CD4-positive, alpha-beta T cell treated with Interferon alpha-2 for 1 hour (primary cell): ENCODE data around the gene ALG1.
A peak's percentile ranks its signal among the peaks of the same experiment; 100 is the strongest.
"Not testable (repeated sequence)": the region's sequence is repeated elsewhere in the genome, so short reads cannot be mapped to it uniquely, and the experiment has no call there.

Experiments used
- DNase-seq, 2 donors: peaks; one replicate each; pipeline ENCODE4 v3.0.0-alpha.2; 2020 to 2022

ALG1 gene

DNA sequence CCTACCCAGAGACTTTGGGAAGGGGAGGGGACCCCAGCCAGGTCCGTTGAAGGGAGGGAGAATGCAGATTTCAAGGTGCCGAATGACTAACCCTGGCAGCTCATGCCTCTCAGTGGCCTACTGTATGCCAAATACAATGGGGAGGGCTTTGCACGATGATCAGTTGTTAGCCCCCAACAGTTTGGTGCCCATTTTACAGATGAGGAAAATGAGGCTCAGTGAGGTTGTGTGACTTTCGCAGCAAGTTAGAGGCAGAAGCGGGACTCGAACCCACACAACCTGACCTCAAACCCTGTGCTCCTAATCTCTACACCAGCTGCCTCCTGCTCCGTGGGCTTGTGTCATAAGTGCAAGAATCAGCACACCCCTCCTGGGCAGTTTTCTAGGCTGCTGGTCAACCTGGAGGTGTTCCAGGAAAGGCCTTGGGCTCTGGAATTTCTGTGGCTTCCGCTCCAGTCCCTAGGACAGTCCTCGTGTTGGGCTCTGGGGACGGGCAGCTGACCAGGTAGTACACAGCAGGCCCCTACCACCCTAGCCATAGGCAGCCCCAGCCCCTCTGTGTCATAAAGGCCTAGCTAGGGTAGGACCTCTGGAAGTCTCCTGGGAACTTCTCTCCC is 26.0 kb upstream of the ALG1 start:
- DNase-seq = no peak

DNA sequence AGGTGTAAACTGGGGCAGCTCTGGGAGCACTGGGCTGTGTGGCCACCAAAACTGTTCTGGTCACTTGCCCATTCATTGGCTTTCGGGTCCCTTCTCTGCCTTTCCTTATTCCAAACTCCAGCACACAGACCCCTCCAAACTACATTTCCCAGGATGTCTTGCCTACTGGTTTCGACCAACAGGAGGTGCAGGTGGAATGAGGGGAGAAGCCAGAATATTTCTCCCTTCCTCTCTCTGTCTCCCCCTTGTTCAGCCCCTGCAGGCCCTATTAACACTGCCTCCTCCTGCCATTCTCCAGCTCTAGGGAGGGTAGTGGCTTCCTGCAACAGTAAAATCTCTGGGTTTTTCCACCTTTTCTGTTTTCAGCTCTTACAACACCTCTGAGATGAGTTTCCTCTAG is 24.7 kb upstream of the ALG1 start:
- DNase-seq = no peak

DNA sequence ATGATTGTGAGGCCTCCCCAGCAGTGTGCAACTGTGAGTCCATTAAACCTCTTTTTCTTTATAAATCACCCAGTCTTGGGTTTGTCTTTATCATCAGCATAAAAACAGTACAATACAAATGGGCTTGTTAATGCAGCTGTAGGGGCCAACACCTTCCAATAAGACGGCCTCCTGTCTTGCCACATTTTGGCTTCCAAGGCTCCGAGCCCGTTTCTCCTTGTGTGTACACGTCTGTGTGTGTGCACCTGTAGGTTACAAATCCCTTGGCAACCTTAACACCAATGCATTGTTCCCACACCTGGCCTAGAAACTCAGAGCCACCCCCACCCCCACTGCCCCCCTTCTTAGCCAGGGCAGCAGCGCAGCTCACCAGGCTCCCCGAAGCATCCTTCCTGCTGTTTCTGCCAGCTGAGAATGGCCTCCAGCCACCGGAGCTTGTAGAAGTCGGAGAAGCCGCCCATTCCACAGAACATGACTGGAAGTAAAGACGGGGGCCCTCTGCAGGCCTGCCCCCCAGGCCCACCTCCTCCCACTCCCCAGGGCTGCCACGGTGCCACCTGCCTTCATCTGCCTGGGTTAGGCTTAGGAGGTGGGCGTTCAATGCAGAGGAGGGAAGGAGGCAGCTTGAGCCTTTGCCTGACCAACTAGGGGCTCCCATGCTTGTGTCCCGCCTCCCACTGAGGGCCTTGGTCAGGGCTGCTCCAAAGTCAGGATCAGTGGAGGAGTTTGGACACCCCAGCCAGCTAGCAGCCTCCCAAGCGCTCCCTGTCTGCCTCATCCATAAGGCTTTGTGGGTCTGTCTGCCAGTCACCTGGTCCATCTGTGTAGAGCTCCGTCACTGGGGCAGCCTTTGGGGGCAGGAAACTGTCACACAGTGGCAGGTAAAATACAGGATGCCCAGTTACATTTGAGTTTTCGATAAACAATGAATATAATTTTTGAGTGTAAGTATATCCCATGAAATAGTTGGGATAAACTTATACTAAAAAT is 16.5 kb upstream of the ALG1 start:
- DNase-seq = no peak

DNA sequence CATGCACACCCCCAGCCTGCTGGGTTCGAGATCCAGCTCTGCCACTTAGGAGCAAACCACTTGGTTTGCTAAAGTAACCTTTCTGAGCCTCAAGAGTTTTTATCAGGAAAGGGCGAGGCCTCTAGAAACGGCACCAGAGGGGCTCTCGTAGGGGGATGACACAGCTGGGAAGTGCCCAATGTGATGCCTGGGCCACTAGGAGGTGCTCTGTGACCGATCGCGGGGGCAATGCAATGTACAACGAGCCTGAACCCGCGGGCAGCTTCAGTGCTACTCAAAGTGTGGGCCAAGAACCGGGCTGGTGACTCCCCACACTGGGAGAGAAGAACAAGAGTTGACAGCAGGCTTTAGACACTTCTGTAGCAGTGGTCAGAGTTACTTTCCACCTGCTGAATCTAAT is 15.3 kb upstream of the ALG1 start:
- peak; percentile 33 to 41 for DNase-seq

DNA sequence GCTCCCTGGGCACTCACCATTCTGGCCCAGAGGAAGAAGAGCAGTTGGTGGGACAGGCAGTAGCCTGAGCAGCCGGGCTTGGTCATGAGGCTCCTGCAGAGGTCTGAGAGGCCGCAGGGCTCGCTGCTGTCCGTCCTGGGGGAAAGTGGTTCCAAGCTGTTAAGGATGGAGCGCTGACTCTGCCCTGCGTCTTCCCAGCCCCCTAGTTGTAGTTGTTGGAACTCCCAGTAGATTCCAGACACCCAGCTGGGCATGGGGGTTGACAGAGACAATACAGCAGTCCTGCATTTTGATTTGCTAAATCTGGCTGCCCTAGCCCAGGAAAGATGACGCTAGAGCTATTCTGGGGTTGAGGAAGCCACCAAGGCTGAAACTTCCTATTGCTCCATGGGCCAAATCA is 13.2 kb upstream of the ALG1 start:
- DNase-seq = no peak

DNA sequence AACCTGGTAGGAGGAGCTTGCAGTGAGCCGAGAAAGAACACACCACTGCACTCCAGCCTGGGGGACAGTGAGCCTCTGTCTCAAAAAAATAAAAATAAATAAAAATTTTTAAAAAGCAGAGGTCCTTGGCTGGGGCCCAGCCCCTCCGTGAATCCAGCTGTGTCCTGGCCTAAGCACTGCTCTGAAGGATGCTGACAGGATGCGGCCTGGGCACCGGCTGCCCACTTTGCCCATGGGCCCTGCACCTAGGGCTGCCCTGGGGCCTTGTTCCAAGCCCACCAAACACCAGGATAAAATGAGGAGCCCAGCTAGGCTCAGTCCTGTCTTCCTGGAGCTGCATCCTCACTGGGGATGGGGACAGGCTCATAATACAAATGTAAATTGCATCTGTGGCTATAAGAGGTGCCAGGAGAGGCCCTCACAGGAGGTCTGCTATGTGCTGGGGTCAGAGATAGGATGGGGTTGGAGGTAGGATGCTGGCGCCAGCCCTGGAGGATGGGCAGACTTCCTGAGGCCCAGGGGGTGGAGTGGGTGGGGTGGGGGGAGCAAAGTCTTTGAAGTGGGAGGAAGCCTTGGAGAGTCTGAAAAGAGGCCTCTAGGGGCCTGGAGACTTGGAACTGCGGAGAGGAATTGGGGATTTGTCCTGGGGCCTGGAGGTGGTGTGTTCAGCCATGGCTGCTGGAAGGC is 12.1 kb upstream of the ALG1 start:
- no peak for DNase-seq

DNA sequence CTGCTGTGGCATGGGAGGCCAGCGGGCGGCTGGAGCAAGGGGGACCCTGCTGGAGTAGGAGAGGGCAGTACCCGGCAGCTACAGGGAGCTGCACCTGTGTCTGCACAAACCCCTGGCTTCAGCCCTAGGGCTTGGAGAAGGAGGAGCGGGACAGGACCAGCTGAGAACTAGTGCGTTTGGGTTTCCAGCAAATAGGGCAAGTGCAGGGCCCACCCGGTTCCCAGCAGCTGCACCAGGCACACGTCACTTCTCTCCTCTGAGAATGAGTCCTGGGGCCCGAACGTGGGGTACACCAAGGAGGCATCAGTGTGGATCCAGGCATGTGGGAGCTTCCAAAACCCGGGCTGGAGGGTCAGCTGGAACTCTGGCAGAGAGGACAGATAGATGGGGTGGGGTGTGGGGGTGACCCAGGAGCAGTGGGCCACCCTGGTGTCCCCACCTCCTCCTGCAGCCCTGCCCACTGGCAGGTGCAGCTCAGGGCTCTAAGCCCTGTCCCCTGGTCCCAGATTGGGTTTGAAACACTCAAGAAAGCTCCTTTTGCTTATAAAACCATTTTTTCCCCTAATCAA is 11.5 kb upstream of the ALG1 start:
- no peak for DNase-seq

DNA sequence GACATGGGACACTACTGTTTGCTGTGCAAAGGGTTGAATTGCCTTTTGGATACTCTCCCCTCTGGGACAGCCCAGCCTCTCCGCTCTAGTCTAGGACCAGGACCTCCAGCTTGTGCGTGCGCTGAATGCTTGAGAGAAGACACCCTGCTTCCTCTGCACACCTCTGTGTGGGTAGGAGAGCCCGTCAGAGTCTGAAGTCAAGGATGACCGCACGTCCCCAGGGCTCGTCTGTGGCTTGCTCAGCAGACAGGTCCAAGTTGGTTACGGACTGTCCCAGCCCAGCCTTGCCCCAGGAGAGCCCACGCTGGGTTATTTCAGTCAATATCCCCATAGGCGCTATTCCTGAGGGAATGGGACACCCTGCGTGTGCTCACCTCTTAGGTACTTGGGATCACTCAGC is 9.6 kb upstream of the ALG1 start:
- no peak for DNase-seq

DNA sequence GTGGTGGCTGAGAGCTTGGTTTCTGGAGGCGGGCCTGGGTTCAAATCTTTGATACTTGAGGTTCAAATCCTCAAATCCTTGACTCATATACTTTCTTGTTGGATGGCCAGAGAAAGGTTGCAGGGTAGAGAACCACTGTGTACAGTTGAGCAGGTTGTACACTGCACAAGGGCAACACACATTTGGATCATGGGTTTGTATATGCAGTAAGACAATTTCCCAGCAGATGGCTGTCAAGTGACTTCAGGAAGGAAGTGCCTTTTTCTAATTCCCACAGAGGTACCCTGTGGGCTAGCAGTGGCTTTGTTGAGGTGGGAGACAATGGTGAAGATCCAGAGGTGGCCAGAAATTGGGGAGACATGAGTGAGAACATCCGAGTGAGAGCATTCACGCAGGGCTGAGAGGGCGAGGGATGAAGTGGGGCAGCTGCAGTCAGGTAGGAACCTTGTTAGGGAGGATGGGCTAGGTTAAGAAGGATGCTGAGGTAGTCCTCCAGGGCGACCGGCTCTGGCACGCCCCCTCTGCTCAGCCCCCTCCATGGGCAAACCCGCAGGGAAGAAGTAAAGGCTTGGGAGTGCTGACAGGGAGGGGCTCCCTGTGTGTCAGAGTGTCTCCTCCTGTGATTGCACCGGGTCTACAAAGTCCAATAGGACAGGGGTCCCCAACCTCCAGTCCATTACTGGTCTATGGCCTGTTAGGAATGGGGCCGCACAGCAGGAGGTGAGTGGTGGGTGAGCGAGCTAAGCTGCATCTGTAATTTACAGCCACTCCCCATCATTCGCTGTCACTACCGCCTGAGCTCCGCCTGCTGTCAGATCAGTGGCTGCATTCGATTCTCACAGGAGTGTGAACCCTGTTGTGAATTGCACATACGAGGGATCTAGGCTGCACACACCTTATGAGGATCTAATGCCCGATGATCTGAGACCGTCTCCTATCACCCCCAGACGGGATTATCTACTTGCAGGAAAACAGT is 8.6 kb upstream of the ALG1 start:
- DNase-seq = no peak

DNA sequence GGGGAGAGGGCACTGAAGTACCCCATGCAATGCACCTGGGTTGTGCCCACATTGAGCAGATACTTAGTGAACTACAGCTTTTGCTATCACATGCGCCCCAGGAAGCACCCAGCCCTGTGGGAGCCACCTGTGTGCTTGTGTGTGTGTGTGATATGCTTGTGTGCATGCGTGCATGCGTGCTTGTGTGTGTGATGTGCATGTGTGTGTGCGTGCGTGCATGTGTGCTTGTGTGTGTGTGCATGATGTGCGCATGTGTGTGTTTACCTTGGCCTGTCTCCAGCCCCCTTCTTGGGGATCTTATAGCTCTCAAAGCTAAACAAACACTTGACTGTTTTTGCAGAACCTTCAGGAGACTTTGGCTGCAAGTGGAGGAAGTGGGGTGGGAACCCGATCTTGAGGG is 6.7 kb upstream of the ALG1 start:
- no peak for DNase-seq

DNA sequence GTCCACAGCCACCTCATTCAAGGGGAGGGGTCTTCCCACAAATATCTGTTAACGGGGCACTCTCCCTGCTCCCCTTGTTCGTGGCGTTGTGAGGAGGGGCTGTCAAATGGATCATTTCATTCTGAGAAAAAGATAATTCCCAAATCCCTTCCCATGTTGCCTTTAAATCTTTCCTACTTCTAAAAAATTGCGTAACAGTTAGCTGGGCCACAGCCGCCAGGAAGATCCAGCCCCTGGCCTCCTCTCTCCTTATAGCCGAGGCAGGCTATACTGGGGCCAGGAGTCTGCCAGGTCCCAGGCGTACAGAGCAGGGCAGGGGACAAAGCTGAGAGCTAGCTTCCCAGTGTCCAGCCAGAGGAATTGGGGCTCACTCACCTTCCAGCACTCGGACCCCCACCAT is 6.3 kb upstream of the ALG1 start:
- no peak for DNase-seq

DNA sequence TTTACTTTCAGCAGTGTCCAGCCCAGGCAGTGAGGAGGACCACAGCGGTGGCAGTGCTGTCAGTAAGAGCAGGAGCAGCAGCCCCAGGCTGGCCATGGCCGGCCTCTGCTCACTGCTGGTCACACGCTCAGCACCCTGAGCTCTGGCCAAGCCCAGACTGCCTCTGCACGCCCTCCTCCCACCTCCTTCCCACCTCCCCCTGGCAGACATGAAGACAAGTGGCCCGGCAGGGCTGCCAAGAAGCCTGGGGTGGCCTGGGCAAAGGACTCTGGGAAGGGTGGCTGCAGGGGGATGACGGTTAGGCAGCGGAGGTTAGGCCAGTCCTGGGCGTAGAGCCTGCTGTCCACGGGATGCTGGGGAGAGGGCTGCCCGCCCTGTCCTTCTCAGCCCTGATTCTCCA is 5.8 kb upstream of the ALG1 start, which contains the start of gene C16orf89:
C16orf89 (minus strand) TSS at position 144 of the 400 bp plus-strand sequence; CDS start at position 96, 48 bp downstream.
- DNase-seq = no peak

DNA sequence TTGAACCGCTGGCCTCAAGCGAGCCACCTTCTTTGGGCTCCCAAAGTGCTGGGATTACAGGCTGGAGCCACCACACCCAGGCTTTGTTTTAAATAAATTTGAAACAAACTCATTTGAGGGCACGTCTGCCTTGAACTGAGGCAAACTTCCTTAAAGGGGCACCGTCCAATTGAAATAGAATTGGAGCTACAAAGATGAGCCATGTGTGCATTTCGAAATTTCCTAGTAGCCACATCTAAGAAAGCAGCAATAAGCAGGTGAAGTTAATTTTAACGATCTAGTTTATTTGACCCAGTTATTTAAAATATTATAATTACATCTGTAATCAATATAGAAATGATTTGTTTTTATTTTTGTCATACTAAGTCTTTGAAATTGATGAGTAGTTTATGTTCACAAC is 5.1 kb upstream of the ALG1 start:
- no peak for DNase-seq

DNA sequence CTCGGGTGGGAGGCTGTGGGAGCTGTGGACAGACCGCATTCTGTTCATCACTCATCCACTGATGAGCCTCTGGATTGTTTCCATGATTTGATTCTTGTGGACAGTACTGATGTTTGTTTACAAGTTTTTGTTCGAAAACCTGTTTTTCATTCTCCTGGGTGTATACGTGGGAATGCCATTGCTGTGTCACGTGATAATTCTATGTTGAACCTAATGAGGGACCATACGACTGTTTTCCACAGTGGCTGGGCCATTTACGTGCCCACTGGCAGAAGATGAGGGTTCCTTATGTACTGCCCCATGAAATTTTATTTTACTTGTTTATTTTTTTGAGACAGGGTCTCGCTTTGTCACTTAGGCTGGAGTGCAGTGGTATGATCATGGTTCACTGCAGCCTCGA is 2.6 kb upstream of the ALG1 start:
- no peak for DNase-seq

DNA sequence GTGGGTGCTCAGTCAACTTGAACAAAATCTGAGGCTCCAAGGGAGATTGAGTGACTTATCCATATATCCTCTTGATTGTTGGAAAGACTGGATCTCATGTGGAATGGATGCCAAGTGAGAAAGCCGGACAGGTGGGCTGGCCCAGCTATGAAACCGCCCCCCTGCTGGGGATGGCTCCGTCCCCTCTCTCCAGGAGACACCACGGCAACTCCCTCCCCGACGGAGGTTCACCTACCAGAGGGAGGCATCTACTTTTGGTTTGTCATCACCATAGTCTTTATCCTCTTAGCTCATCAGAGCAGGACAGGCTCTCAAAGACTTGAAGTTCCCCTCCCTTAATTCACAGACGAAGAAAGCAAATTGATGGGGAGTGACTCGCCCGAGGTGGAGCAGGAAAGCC is 1.8 kb upstream of the ALG1 start:
- DNase-seq = no peak

DNA sequence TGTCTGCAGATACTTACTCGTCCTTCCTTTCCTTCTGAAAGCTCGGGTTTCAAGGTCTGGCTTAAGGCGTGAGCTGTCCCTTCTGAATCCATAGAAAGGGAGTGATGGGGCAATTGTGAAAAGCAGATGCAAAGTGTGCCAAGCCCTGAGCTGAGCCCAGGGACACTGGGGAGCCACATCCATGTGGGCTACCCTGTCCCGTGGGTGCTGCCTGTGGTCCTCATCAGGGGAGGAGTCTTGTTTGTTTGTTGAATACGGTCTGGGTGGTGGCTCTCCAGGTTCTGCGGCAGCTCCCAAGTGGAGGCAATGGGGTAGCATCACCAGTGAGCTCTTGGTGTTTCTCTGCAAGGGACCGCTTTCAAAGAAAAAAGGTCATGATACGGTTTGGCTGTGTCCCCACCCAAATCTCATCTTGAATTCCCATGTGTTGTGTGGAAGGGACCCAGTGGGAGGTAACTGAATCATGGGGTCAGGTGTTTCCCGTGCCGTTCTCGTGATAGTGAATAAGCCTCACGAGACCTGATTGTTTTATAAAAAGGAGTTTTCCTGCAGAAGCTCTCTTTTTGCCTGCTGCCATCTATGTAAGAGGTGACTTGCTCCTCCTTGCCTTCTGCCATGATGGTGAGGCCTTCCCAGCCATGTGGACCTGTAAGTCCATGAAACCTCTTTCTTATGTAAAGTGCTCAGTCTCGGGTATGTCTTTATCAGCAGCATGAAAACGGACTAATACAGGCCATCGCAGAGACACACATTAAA is 1.0 kb upstream of the ALG1 start:
- no peak for DNase-seq

DNA sequence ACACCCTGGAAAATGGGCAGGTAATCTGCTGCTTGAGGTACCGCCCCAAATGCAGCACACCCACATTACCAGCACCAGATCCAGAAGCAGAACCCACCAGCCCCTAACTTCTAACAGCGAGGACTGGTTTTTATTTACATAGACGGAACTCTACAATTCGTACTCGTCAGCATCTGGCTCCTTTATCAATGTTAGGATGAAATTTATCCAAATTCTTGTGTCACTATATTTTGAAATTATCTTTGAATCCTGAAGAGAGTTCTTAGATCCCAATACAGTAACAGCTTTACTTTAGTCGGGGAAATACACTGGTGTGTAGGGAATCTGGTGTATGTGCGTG is 332 bp upstream of the ALG1 start:
- DNase-seq = no peak

DNA sequence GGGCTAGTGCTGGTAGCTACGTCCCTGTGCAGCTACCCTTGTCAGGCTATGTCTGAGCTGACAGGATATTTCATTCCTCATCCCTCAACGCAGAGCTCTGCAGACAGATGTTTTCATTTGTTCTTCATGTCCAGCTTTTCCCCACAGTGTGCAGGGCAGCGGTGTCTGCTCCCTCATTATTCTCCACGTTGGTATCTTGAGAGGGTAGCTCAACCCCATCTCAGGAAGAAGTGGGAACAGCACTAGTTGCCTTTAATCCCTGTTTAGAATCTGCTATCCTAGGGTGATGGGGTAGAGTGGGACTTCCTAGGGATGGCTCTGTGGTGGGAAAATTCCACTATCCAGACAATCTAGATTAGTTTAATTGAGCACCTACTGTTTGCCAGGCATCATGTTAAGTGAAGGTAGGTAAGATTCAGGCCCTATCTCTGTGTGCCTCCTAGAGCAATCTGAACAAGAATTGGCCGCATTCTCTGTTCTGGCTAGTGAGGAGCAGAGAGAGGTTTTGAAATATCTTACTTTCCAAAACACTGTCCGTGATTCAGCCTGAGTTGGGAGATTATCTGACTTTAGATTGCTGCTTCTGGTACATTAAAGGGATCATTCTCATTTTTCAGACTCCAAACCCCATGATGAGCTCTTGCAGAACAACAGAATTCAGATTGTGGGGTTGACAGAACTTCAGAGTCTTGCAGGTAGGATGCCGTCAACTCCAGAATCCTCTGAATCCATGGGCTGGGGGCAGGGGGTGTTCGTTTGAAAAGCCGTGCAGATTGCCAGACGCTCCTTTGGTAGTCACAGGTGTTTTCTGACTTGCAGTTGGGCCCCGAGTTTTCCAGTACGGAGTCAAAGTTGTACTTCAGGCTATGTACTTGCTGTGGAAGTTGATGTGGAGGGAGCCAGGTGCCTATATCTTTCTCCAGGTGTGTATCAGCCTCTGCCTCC is 963 bp downstream of the ALG1 start:
- no peak for DNase-seq

DNA sequence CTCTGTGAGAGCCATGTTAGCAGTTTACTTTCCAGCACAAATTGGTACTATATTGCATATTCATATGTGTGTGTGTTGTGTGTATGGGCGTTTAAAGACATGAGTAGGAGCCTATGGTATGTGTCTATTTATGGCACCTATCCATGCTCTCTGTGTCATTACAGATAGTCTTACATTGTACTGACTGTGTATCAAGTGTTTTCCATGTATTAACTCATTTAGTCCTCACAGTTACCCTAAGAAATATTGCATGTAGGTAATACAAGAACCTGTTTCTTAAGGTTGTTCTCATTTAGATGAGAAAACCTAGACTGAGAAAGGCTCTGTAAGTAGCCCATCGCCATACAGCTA is 1.6 kb downstream of the ALG1 start:
- no peak for DNase-seq

DNA sequence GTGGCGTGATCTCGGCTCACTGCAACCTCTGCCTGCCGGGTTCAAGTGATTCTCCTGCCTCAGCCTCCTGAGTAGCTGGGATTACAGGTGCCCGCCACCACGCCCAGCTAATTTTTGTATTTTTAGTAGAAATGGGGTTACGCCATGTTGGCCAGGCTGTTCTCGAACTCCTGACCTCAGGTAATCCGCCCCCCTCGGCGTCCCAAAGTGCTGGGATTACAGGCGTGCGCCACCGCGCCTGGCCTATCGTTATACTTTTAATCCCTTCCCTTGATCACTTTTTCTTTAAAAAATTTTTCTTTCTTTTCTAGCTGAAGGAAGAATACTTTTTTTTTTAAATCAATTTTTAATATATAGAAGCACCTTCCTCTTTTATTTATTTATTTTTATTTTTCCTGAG is 2.1 kb downstream of the ALG1 start:
- not testable (repeated sequence) for DNase-seq
